ENCODE data around the gene CFAP46.

DNA sequence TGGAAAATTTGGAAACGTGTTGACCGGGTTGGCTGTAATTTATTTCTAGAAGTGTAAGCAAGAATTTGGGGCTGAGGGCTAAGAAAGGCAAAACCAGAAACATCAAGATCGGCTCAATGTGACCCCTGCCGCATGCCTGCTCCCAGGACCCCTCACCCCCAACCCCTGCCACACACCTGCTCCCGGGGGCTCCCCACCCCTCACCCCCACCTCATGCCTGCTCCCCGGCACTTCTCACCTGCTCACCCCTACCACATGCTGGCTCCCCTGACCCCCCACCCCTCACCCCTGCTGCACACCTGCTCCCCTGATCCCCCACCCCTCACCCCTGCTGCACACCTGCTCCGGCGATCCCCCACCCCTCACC is 19.0 kb upstream of the CFAP46 start:
- no peak for TF ChIP-seq EZH2phosphoT487 (IDR thresholded peaks at IDR 0.05; ENCODE audit: borderline replicate concordance, low read depth, low read length)
- TF ChIP-seq, protein P1, sequence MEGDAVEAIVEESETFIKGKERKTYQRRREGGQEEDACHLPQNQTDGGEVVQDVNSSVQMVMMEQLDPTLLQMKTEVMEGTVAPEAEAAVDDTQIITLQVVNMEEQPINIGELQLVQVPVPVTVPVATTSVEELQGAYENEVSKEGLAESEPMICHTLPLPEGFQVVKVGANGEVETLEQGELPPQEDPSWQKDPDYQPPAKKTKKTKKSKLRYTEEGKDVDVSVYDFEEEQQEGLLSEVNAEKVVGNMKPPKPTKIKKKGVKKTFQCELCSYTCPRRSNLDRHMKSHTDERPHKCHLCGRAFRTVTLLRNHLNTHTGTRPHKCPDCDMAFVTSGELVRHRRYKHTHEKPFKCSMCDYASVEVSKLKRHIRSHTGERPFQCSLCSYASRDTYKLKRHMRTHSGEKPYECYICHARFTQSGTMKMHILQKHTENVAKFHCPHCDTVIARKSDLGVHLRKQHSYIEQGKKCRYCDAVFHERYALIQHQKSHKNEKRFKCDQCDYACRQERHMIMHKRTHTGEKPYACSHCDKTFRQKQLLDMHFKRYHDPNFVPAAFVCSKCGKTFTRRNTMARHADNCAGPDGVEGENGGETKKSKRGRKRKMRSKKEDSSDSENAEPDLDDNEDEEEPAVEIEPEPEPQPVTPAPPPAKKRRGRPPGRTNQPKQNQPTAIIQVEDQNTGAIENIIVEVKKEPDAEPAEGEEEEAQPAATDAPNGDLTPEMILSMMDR (conservative IDR thresholded peaks at IDR 0.05; ENCODE audit: low read length) = no peak
